Astrocyte (in vitro differentiated cells and primary cell): ENCODE results near the gene CADM1. TPM values are rescaled to one million over a fixed set of nuclear protein-coding genes. Genes with fewer than 3 reads are reported as not detected.

Experiments used
- DNase-seq: peaks from one replicate; pipeline ENCODE4 v3.0.0-alpha.2; 2010; ENCODE audit warnings: low read depth
- FAIRE-seq: peaks from 2 replicates; lab custom pipeline; 2011; peaks lifted over from hg19 to GRCh38; lab: Jason Lieb, UNC
- H2AFZ ChIP-seq: 2 replicates; pipeline ENCODE4 v1.6.0; 2012; ENCODE audit warnings: low read depth, low read length, inconsistent platforms
- H3K27ac ChIP-seq: 2 replicates; pipeline ENCODE4 v1.5.1; 2011; ENCODE audit warnings: low read depth, low read length, inconsistent platforms
- H3K27me3 ChIP-seq: 2 replicates; pipeline ENCODE4 v1.6.0; 2011; ENCODE audit warnings: low read length, inconsistent platforms; ENCODE audit not compliant: insufficient read depth
- H3K36me3 ChIP-seq: 2 replicates; pipeline ENCODE4 v1.5.1; 2011; ENCODE audit warnings: low read length, inconsistent platforms; ENCODE audit not compliant: insufficient read depth
- H3K4me1 ChIP-seq: 2 replicates; pipeline ENCODE4 v1.5.1; 2011; ENCODE audit warnings: low read length, inconsistent platforms; ENCODE audit not compliant: insufficient read depth
- H3K4me2 ChIP-seq: 2 replicates; pipeline ENCODE4 v1.6.0; 2012; ENCODE audit warnings: low read length, inconsistent platforms
- H3K4me3 ChIP-seq: 2 replicates; pipeline ENCODE4 v1.5.1; 2011; ENCODE audit warnings: low read depth, mild to moderate bottlenecking, low read length, inconsistent platforms; ENCODE audit not compliant: insufficient read depth
- H3K79me2 ChIP-seq: 2 replicates; pipeline ENCODE4 v1.6.0; 2012; ENCODE audit warnings: mild to moderate bottlenecking, low read length, inconsistent platforms; ENCODE audit not compliant: insufficient read depth
- H3K9ac ChIP-seq: 2 replicates; pipeline ENCODE4 v1.6.0; 2012; ENCODE audit warnings: mild to moderate bottlenecking, low read length, inconsistent platforms
- H3K9me3 ChIP-seq: 2 replicates; pipeline ENCODE4 v1.5.1; 2012; ENCODE audit warnings: low read depth, mild to moderate bottlenecking, low read length, inconsistent platforms; ENCODE audit not compliant: insufficient read depth
- H4K20me1 ChIP-seq: 2 replicates; pipeline ENCODE4 v1.6.0; 2012; ENCODE audit warnings: low read length, inconsistent platforms; ENCODE audit not compliant: insufficient read depth
- H3K27ac Mint-ChIP-seq: one replicate; pipeline ENCODE4 v1.8.0; 2021; ENCODE audit warnings: mild to moderate bottlenecking, mixed read lengths; ENCODE audit not compliant: unreplicated experiment
- H3K27me3 Mint-ChIP-seq: one replicate; pipeline ENCODE4 v1.8.0; 2021; ENCODE audit warnings: low read depth, mixed read lengths; ENCODE audit not compliant: unreplicated experiment
- H3K36me3 Mint-ChIP-seq: one replicate; pipeline ENCODE4 v1.8.0; 2021; ENCODE audit warnings: low read depth, mixed read lengths; ENCODE audit not compliant: unreplicated experiment
- H3K4me1 Mint-ChIP-seq: one replicate; pipeline ENCODE4 v1.8.0; 2021; ENCODE audit warnings: low read depth, mixed read lengths; ENCODE audit not compliant: unreplicated experiment
- H3K4me3 Mint-ChIP-seq: one replicate; pipeline ENCODE4 v1.8.0; 2021; ENCODE audit warnings: mild to moderate bottlenecking, moderate library complexity, mixed read lengths; ENCODE audit not compliant: unreplicated experiment
- H3K9me3 Mint-ChIP-seq: one replicate; pipeline ENCODE4 v1.8.0; 2021; ENCODE audit warnings: mild to moderate bottlenecking, mixed read lengths; ENCODE audit not compliant: unreplicated experiment
- EZH2 ChIP-seq: IDR thresholded peaks from 2 replicates; pipeline ENCODE4 v1.6.1; 2012; ENCODE audit warnings: mild to moderate bottlenecking, low read length, inconsistent platforms; ENCODE audit not compliant: insufficient read depth
- total RNA-seq: library from RNA; stranded (reverse); gene quantifications from 2 replicates; pipeline ENCODE4 v1.2.1, GENCODE V29; 2021
- TF ChIP-seq, protein P1 (sequence below): IDR thresholded peaks from 2 replicates; pipeline ENCODE4 v1.5.1; 2011; ENCODE audit warnings: low read depth, mild to moderate bottlenecking, inconsistent platforms, low read length, moderate library complexity; ENCODE audit not compliant: insufficient read depth

CADM1 gene
- total RNA-seq, 1 donor from 2014 or later: 414 TPM

GRCh38 chr11:115313224-115313838 is 190.9 kb downstream of the CADM1 start:
- H2AFZ ChIP-seq: no peak overlapping the region
- Mint-ChIP-seq H3K4me1 (peaks cover 16% of the 10 kb centered on the region), H3K27me3 (no peaks in the 10 kb centered on the region), H3K27ac (no peak overlapping the region), H3K9me3 (no peaks in the 10 kb centered on the region), H3K36me3 (peaks cover 6% of the 10 kb centered on the region), H3K4me3 (no peak overlapping the region)
- H4K20me1 ChIP-seq: no peaks in the 10 kb centered on the region
- no peaks in the 10 kb centered on the region for H3K4me1 ChIP-seq
- no peaks in the 10 kb centered on the region for H3K27me3 ChIP-seq
- H3K9ac ChIP-seq: no peak overlapping the region
- no peak overlapping the region for H3K27ac ChIP-seq
- H3K4me2 ChIP-seq: no peak overlapping the region
- no peaks in the 10 kb centered on the region for H3K79me2 ChIP-seq
- FAIRE-seq (no peak), DNase-seq (no peak)
- H3K4me3 ChIP-seq: no peak overlapping the region
- H3K9me3 ChIP-seq: no peaks in the 10 kb centered on the region
- no peaks in the 10 kb centered on the region for H3K36me3 ChIP-seq
- TF ChIP-seq, protein P1, sequence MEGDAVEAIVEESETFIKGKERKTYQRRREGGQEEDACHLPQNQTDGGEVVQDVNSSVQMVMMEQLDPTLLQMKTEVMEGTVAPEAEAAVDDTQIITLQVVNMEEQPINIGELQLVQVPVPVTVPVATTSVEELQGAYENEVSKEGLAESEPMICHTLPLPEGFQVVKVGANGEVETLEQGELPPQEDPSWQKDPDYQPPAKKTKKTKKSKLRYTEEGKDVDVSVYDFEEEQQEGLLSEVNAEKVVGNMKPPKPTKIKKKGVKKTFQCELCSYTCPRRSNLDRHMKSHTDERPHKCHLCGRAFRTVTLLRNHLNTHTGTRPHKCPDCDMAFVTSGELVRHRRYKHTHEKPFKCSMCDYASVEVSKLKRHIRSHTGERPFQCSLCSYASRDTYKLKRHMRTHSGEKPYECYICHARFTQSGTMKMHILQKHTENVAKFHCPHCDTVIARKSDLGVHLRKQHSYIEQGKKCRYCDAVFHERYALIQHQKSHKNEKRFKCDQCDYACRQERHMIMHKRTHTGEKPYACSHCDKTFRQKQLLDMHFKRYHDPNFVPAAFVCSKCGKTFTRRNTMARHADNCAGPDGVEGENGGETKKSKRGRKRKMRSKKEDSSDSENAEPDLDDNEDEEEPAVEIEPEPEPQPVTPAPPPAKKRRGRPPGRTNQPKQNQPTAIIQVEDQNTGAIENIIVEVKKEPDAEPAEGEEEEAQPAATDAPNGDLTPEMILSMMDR: no peak
- TF ChIP-seq EZH2: no peak

DNA sequence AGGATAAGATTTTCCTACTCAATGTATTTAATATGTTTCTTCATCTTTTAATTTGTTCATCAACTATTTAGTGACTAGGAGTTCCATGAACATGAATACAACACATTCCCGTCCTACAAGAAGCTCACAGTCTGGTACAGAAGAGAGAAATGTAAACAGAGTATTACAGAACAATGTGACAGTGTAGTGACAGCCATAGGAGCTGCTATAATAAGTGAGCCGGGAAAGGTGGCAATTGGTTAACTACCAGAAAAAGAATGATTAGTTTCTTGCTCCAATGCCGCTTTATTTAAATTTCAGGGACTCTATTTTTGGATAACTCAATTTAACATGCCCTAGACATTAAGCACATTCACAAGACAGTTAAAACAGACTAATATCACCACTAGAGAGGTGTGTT is 192.3 kb downstream of the CADM1 start:
- no peak overlapping the region for H2AFZ ChIP-seq
- no peak overlapping the region for H3K27ac ChIP-seq
- no peaks in the 10 kb centered on the region for H3K27me3 ChIP-seq
- H3K9ac ChIP-seq: no peak overlapping the region
- Mint-ChIP-seq H3K4me1 (peaks cover 16% of the 10 kb centered on the region), H3K27me3 (no peaks in the 10 kb centered on the region), H3K36me3 (peaks cover 6% of the 10 kb centered on the region), H3K4me3 (no peak overlapping the region), H3K27ac (no peak overlapping the region), H3K9me3 (no peaks in the 10 kb centered on the region)
- DNase-seq: no peak
- H3K4me1 ChIP-seq: no peaks in the 10 kb centered on the region
- no peaks in the 10 kb centered on the region for H3K79me2 ChIP-seq
- H3K4me2 ChIP-seq: no peak overlapping the region
- no peaks in the 10 kb centered on the region for H4K20me1 ChIP-seq
- H3K4me3 ChIP-seq: no peak overlapping the region
- no peaks in the 10 kb centered on the region for H3K36me3 ChIP-seq
- TF ChIP-seq EZH2: no peak
- TF ChIP-seq, protein P1: no peak
- H3K9me3 ChIP-seq: no peaks in the 10 kb centered on the region
- no peak for FAIRE-seq

GRCh38 chr11:115306689-115307088 is 197.5 kb downstream of the CADM1 start:
- H3K27ac Mint-ChIP-seq: no peak overlapping the region
- no peak overlapping the region for H3K27ac ChIP-seq
- no peak overlapping the region for H2AFZ ChIP-seq
- H3K36me3 Mint-ChIP-seq: no peaks in the 10 kb centered on the region
- H4K20me1 ChIP-seq: no peaks in the 10 kb centered on the region
- peaks cover 31% of the 10 kb centered on the region for H3K4me1 Mint-ChIP-seq
- H3K4me2 ChIP-seq: no peak overlapping the region
- no peaks in the 10 kb centered on the region for H3K79me2 ChIP-seq
- H3K4me3 Mint-ChIP-seq: no peak overlapping the region
- no peaks in the 10 kb centered on the region for H3K27me3 Mint-ChIP-seq
- no peaks in the 10 kb centered on the region for H3K27me3 ChIP-seq
- no peak for TF ChIP-seq EZH2
- TF ChIP-seq, protein P1: no peak
- no peak overlapping the region for H3K4me3 ChIP-seq
- peaks cover 9% of the 10 kb centered on the region for H3K4me1 ChIP-seq
- no peak for FAIRE-seq
- H3K36me3 ChIP-seq: no peaks in the 10 kb centered on the region
- no peak overlapping the region for H3K9ac ChIP-seq
- H3K9me3 ChIP-seq: no peaks in the 10 kb centered on the region
- no peak for DNase-seq
- H3K9me3 Mint-ChIP-seq: no peaks in the 10 kb centered on the region
